Measurements from ENCODE around the gene UQCC2. TPM values are rescaled to one million over a fixed set of nuclear protein-coding genes. Genes with fewer than 3 reads are reported as not detected.
A peak's percentile ranks its signal among the peaks of the same experiment; 100 is the strongest.

The UQCC2 gene
- total RNA-seq, 1 donor from 2014 or later = 48.7 TPM

- peaks cover 11% of the 10 kb centered on the region for H3K4me1 Mint-ChIP-seq (ENCODE audit: low read depth, unreplicated experiment)
- H3K27me3 Mint-ChIP-seq (ENCODE audit: unreplicated experiment) = peaks cover 4% of the 10 kb centered on the region
- no peak for DNase-seq
- H3K4me3 Mint-ChIP-seq (ENCODE audit: unreplicated experiment) = no peak overlapping the region
- peak overlapping the region; percentile 26 for H3K27ac Mint-ChIP-seq (ENCODE audit: unreplicated experiment)
- TF ChIP-seq, protein P1, sequence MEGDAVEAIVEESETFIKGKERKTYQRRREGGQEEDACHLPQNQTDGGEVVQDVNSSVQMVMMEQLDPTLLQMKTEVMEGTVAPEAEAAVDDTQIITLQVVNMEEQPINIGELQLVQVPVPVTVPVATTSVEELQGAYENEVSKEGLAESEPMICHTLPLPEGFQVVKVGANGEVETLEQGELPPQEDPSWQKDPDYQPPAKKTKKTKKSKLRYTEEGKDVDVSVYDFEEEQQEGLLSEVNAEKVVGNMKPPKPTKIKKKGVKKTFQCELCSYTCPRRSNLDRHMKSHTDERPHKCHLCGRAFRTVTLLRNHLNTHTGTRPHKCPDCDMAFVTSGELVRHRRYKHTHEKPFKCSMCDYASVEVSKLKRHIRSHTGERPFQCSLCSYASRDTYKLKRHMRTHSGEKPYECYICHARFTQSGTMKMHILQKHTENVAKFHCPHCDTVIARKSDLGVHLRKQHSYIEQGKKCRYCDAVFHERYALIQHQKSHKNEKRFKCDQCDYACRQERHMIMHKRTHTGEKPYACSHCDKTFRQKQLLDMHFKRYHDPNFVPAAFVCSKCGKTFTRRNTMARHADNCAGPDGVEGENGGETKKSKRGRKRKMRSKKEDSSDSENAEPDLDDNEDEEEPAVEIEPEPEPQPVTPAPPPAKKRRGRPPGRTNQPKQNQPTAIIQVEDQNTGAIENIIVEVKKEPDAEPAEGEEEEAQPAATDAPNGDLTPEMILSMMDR (IDR thresholded peaks at IDR 0.05; ENCODE audit: partially characterized antibody, unreplicated experiment) = no peak
- no peaks in the 10 kb centered on the region for H3K36me3 Mint-ChIP-seq (ENCODE audit: unreplicated experiment)
- peaks cover 4% of the 10 kb centered on the region for H3K9me3 Mint-ChIP-seq (ENCODE audit: unreplicated experiment)
Measured at GRCh38 chr6:33677689-33678088, 33.8 kb downstream of the UQCC2 start.

GRCh38 chr6:33677143-33677660 lies 34.3 kb downstream of the UQCC2 start:
- DNase-seq = no peak
- peaks cover 4% of the 10 kb centered on the region for H3K9me3 Mint-ChIP-seq (ENCODE audit: unreplicated experiment)
- H3K4me1 Mint-ChIP-seq (ENCODE audit: low read depth, unreplicated experiment) = peaks cover 11% of the 10 kb centered on the region
- TF ChIP-seq, protein P1 (IDR thresholded peaks at IDR 0.05; ENCODE audit: partially characterized antibody, unreplicated experiment) = no peak
- H3K27ac Mint-ChIP-seq (ENCODE audit: unreplicated experiment) = no peak overlapping the region
- peaks cover 3% of the 10 kb centered on the region for H3K27me3 Mint-ChIP-seq (ENCODE audit: unreplicated experiment)
- H3K36me3 Mint-ChIP-seq (ENCODE audit: unreplicated experiment) = no peaks in the 10 kb centered on the region
- no peak overlapping the region for H3K4me3 Mint-ChIP-seq (ENCODE audit: unreplicated experiment)

DNA sequence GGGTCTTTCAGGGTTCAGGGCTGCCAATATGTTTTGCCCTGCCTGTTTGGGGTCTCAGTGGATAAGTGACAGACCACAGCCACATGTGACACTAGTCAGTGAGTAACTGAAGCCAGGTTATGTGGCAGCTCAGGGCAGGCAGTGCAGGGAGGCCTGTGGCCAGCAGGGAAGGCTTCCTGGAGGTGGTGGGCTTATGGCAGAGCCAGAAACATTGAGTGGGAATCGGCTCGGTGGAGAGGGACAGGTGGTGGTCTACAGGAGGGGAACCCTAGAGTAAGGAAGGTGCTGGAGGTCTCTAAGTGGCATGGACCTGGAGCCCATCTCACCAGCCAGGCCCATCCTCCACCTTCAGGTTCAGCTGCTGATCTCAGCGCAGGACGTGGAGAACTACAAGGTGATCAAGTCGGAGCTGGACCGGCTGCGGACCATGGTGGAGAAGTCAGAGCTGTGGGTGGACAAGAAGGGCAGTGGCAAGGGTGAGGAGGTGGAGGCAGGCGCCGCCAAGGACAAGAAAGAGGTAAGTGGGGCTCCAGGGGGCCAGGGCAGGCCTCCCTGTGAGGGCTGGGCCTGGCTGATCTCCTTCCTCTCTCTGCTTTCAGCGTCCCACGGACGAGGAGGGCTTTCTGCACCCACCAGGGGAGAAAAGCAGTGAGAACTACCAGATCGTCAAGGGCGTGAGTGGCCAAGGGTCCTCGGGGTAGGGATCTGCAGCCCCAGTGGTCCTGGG lies 34.9 kb downstream of the UQCC2 start:
- H3K27ac Mint-ChIP-seq (ENCODE audit: unreplicated experiment) = no peak overlapping the region
- no peaks in the 10 kb centered on the region for H3K36me3 Mint-ChIP-seq (ENCODE audit: unreplicated experiment)
- H3K27me3 Mint-ChIP-seq (ENCODE audit: unreplicated experiment) = peaks cover 3% of the 10 kb centered on the region
- H3K9me3 Mint-ChIP-seq (ENCODE audit: unreplicated experiment) = peaks cover 4% of the 10 kb centered on the region
- peaks cover 11% of the 10 kb centered on the region for H3K4me1 Mint-ChIP-seq (ENCODE audit: low read depth, unreplicated experiment)
- DNase-seq = no peak
- TF ChIP-seq, protein P1 (IDR thresholded peaks at IDR 0.05; ENCODE audit: partially characterized antibody, unreplicated experiment) = no peak
- no peak overlapping the region for H3K4me3 Mint-ChIP-seq (ENCODE audit: unreplicated experiment)

GRCh38 chr6:33675968-33676367 lies 35.5 kb downstream of the UQCC2 start:
- peaks cover 3% of the 10 kb centered on the region for H3K27me3 Mint-ChIP-seq (ENCODE audit: unreplicated experiment)
- peaks cover 11% of the 10 kb centered on the region for H3K4me1 Mint-ChIP-seq (ENCODE audit: low read depth, unreplicated experiment)
- no peaks in the 10 kb centered on the region for H3K36me3 Mint-ChIP-seq (ENCODE audit: unreplicated experiment)
- TF ChIP-seq, protein P1 (IDR thresholded peaks at IDR 0.05; ENCODE audit: partially characterized antibody, unreplicated experiment) = no peak
- peaks cover 4% of the 10 kb centered on the region for H3K9me3 Mint-ChIP-seq (ENCODE audit: unreplicated experiment)
- no peak overlapping the region for H3K4me3 Mint-ChIP-seq (ENCODE audit: unreplicated experiment)
- H3K27ac Mint-ChIP-seq (ENCODE audit: unreplicated experiment) = no peak overlapping the region
- DNase-seq = no peak

DNA sequence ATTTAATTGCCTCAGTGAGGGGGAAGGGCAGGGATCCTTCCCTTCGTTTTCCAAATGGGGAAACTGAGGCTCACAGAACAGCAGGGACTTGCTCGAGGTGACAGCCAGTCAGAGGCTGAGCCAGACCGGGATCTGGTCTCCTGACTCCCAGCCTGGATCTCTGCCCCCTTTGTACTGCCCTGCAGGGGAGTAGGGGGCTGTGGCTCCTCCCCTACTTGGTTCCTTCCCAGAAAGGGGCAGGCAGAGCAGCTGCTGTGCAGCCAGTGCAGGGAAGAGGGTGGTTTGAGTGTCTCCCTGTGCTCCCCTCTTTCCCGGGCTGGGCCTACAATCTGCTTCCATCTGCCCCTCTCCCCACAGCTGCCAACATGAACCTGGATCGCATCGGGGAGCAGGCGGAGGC lies 37.6 kb downstream of the UQCC2 start:
- peaks cover 12% of the 10 kb centered on the region for H3K4me1 Mint-ChIP-seq (ENCODE audit: low read depth, unreplicated experiment)
- H3K4me3 Mint-ChIP-seq (ENCODE audit: unreplicated experiment) = no peak overlapping the region
- H3K27ac Mint-ChIP-seq (ENCODE audit: unreplicated experiment) = peak overlapping the region; percentile 62
- H3K27me3 Mint-ChIP-seq (ENCODE audit: unreplicated experiment) = peaks cover 3% of the 10 kb centered on the region
- no peaks in the 10 kb centered on the region for H3K36me3 Mint-ChIP-seq (ENCODE audit: unreplicated experiment)
- TF ChIP-seq, protein P1 (IDR thresholded peaks at IDR 0.05; ENCODE audit: partially characterized antibody, unreplicated experiment) = no peak
- peaks cover 7% of the 10 kb centered on the region for H3K9me3 Mint-ChIP-seq (ENCODE audit: unreplicated experiment)
- DNase-seq = no peak
